Breast epithelium (tissue), 3 donors: ENCODE data around the gene FLT4.

Experiments used
- POLR2A ChIP-seq: fragments of 450-650 bp; IDR thresholded peaks from one replicate; pipeline ENCODE4 v1.6.1; 2016; ENCODE audit warnings: antibody characterized with exemption, mild to moderate bottlenecking, moderate library complexity
- POLR2AphosphoS5 ChIP-seq, 3 donors: sonication (generic); formaldehyde crosslinking; IDR thresholded peaks; one replicate each; pipeline ENCODE4 v1.6.1; 2017; ENCODE audit warnings: antibody characterized with exemption in 3 of 3
- TF ChIP-seq, protein P1 (sequence below), 3 donors: fragments of 450-650 bp; IDR thresholded peaks; one replicate each; pipeline ENCODE4 v1.5.1; 2016 to 2017; ENCODE audit warnings: antibody characterized with exemption in 3 of 3, mild to moderate bottlenecking in 3 of 3, moderate library complexity in 3 of 3

DNA sequence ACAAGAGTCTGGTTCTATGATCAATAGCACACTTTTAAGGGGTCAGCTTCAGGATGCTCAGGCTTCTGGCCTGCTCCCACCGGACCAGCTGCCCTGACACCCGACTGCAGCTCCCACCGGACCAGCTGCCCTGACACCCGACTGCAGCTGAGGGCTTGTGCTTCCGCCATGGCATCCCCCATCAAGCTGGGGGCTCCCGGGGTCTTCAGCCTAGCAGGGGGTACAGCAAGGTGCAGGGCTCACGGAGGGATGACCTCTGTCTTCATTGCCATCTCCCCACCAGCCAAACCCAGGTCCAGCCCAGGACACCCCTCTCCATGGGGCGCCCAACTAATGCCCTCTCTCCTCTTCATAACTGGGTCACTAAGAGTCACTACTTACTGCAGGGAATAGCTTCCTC lies 1.9 kb downstream of the FLT4 start:
- TF ChIP-seq, protein P1, sequence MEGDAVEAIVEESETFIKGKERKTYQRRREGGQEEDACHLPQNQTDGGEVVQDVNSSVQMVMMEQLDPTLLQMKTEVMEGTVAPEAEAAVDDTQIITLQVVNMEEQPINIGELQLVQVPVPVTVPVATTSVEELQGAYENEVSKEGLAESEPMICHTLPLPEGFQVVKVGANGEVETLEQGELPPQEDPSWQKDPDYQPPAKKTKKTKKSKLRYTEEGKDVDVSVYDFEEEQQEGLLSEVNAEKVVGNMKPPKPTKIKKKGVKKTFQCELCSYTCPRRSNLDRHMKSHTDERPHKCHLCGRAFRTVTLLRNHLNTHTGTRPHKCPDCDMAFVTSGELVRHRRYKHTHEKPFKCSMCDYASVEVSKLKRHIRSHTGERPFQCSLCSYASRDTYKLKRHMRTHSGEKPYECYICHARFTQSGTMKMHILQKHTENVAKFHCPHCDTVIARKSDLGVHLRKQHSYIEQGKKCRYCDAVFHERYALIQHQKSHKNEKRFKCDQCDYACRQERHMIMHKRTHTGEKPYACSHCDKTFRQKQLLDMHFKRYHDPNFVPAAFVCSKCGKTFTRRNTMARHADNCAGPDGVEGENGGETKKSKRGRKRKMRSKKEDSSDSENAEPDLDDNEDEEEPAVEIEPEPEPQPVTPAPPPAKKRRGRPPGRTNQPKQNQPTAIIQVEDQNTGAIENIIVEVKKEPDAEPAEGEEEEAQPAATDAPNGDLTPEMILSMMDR (IDR thresholded peaks at IDR 0.05): no peak
- no peak for TF ChIP-seq POLR2A
- TF ChIP-seq POLR2AphosphoS5 (IDR thresholded peaks at IDR 0.05): no peak
